A549 (cell line): Measurements from ENCODE around the gene PIGU. TPM values are rescaled to one million over a fixed set of nuclear protein-coding genes. Genes with fewer than 3 reads are reported as not detected.
"Not testable (repeated sequence)": the region's sequence is repeated elsewhere in the genome, so short reads cannot be mapped to it uniquely, and the experiment has no call there.

ENCODE experiments used
- ATAC-seq, 2 experiments: fragments of 200-7000 bp in 1 of 2; fragments of >200 bp in 1 of 2; cut with Nextera tagmentation in 1 of 2; cut with Tn5 transposase in 1 of 2; 3 replicates each; pipeline versions ENCODE4 v1.8.0 to v1.9.1; 2018 to 2020; ENCODE audit warnings: mild to moderate bottlenecking in 1 of 2, moderate library complexity in 1 of 2
- CTCF ChIA-PET: fragments of 300-600 bp; sonication (Branson Sonifier 250); formaldehyde crosslinking; extraction: SDS; loops from one replicate; lab custom pipeline; 2021; ENCODE audit warnings: antibody characterized with exemption, inconsistent platforms; lab: Yijun Ruan, JAX
- POLR2A ChIA-PET: fragments of 350-600 bp; formaldehyde crosslinking; extraction: SDS; loops from one replicate; lab custom pipeline; 2021; ENCODE audit warnings: antibody characterized with exemption, inconsistent platforms; lab: Yijun Ruan, JAX
- DNase-seq, 2 experiments: peaks; one replicate each; pipeline versions ENCODE4 v3.0.0 to v3.0.0-alpha.2; 2011 to 2016; ENCODE audit warnings: low read depth in 1 of 2, low spot score in 1 of 2
- FAIRE-seq: peaks from 2 replicates; lab custom pipeline; 2011; peaks lifted over from hg19 to GRCh38; lab: Jason Lieb, UNC
- H3K27ac ChIP-seq, 2 experiments: fragments of >200 bp; sonication (Bioruptor Twin); formaldehyde crosslinking; 3 replicates each; pipeline ENCODE4 v1.5.1; 2016 to 2017
- H3K4me1 ChIP-seq: fragments of >200 bp; sonication (Bioruptor Twin); formaldehyde crosslinking; 3 replicates; pipeline ENCODE4 v1.6.1; 2016
- H3K4me2 ChIP-seq: fragments of >200 bp; sonication (Bioruptor Twin); formaldehyde crosslinking; 3 replicates; pipeline ENCODE4 v1.6.1; 2016
- H3K4me3 ChIP-seq: fragments of >200 bp; sonication (Bioruptor Twin); formaldehyde crosslinking; 3 replicates; pipeline ENCODE4 v1.5.1; 2016
- H3K9me3 ChIP-seq: fragments of >200 bp; sonication (Bioruptor Twin); formaldehyde crosslinking; 3 replicates; pipeline ENCODE4 v1.6.1; 2016
- BHLHE40 ChIP-seq: IDR thresholded peaks from 2 replicates; pipeline ENCODE4 v1.6.1; 2012; ENCODE audit warnings: low read depth, low read length, inconsistent platforms
- EHF ChIP-seq: fragments of 250-450 bp; sonication (Bioruptor Pico); IDR thresholded peaks from 2 replicates; pipeline ENCODE4 v1.5.0; 2020; ENCODE audit warnings: mild to moderate bottlenecking
- ESRRA ChIP-seq: fragments of 150-350 bp; IDR thresholded peaks from 2 replicates; pipeline ENCODE4 v1.6.1; 2014; ENCODE audit warnings: mild to moderate bottlenecking, low read length, borderline replicate concordance
- HOXB5 ChIP-seq: fragments of 250-450 bp; sonication (Bioruptor Pico); IDR thresholded peaks from 2 replicates; pipeline ENCODE4 v1.5.0; 2020; ENCODE audit warnings: mild to moderate bottlenecking, moderate library complexity
- KDM1A ChIP-seq: fragments of 200-600 bp; sonication (generic); IDR thresholded peaks from 2 replicates; pipeline ENCODE4 v1.6.1; 2016; ENCODE audit warnings: low read depth, mild to moderate bottlenecking
- KDM5A ChIP-seq: fragments of 200-600 bp; sonication (generic); IDR thresholded peaks from 2 replicates; pipeline ENCODE4 v1.6.1; 2016; ENCODE audit warnings: antibody characterized with exemption, mild to moderate bottlenecking
- MAFK ChIP-seq: fragments of 450-650 bp; IDR thresholded peaks from 2 replicates; pipeline ENCODE4 v1.6.1; 2014; ENCODE audit not compliant: partially characterized antibody
- MAX ChIP-seq: IDR thresholded peaks from 2 replicates; pipeline ENCODE4 v1.6.1; 2012
- NPAS2 ChIP-seq: fragments of 250-450 bp; sonication (Bioruptor Pico); IDR thresholded peaks from 2 replicates; pipeline ENCODE4 v1.8.0; 2022; ENCODE audit warnings: mild to moderate bottlenecking, moderate library complexity, borderline replicate concordance
- RNF2 ChIP-seq: fragments of 200-600 bp; sonication (generic); IDR thresholded peaks from 2 replicates; pipeline ENCODE4 v1.6.1; 2016; ENCODE audit warnings: low read depth, mild to moderate bottlenecking, antibody characterized with exemption, moderate library complexity, borderline replicate concordance
- TFCP2L1 ChIP-seq: fragments of 250-450 bp; sonication (Bioruptor Pico); IDR thresholded peaks from 2 replicates; pipeline ENCODE4 v1.5.0; 2021; ENCODE audit warnings: mild to moderate bottlenecking
- ZSCAN20 ChIP-seq: fragments of 250-450 bp; sonication (Bioruptor Pico); IDR thresholded peaks from 2 replicates; pipeline ENCODE4 v1.8.0; 2022; ENCODE audit warnings: mild to moderate bottlenecking, moderate library complexity
- WGBS: methylation state at CpG from one replicate; pipeline ENCODE4 v1.1.6; 2017; ENCODE audit errors: missing lambda C conversion rate; 5-methylcytosine and 5-hydroxymethylcytosine counted together
- polyA plus RNA-seq, 4 experiments: library from polyadenylated mRNA; depleted of rRNA in 3 of 4; stranded (reverse); fragments of >200 nt; fragmentation: RNase III in 1 of 4; extraction: RNeasy Plus Mini Kit Qiagen cat#74134 plus additional on column Dnase treatment in 1 of 4; gene quantifications; 2 replicates in 3 of 4; 3 replicates in 1 of 4; pipeline ENCODE4 v1.2.3, GENCODE V29; 2011 to 2017
- TF ChIP-seq, protein P1 (sequence below): fragments of 150-350 bp; IDR thresholded peaks from 2 replicates; pipeline ENCODE4 v1.6.1; 2014; ENCODE audit warnings: low read depth, mild to moderate bottlenecking, low read length
- TF ChIP-seq, protein P2 (sequence below): fragments of 200-600 bp; sonication (generic); IDR thresholded peaks from 2 replicates; pipeline ENCODE4 v1.6.1; 2016; ENCODE audit warnings: antibody characterized with exemption, mild to moderate bottlenecking, moderate library complexity

PIGU gene
- polyA plus RNA-seq, 2 of the 4 experiments (the other 2 are of a cell fraction): 27.8 to 103 TPM

DNA sequence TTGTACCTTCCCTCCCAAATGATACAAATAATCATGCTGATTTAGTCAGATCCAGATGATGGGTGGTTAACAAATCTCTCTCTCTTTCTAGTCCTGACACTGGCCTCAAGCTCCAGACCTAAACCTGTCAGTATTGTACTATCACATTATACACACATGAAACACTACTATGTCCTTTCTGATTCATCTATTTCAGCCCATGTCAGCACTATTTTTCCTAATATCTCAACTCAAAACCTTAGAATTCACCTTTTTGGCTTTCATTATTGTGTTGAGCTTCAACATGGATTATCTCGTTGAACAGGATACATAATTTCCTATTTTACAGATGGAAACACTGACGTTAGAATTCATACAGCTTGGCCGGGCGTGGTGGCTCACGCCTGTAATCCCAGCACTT is 3.5 kb downstream of the PIGU start:
- Histone ChIP-seq H3K4me3 (no peak overlapping the region), H3K27ac (no peak overlapping the region), H3K9me3 (0 out of 3 replicates have a peak, but pooled peaks cover 4% of the 10 kb centered on the region), H3K4me1 (peaks cover 7% of the 10 kb centered on the region; the same call in 2 of the 3 replicates), H3K4me2 (no peak overlapping the region)
- FAIRE-seq (no peak), DNase-seq (no peak), ATAC-seq (no peak)
- POLR2A ChIA-PET: no interaction called here
- no peak for TF ChIP-seq KDM1A
- no peak for TF ChIP-seq ZSCAN20 (CRISPR knock-in tag)
- TF ChIP-seq, protein P1, sequence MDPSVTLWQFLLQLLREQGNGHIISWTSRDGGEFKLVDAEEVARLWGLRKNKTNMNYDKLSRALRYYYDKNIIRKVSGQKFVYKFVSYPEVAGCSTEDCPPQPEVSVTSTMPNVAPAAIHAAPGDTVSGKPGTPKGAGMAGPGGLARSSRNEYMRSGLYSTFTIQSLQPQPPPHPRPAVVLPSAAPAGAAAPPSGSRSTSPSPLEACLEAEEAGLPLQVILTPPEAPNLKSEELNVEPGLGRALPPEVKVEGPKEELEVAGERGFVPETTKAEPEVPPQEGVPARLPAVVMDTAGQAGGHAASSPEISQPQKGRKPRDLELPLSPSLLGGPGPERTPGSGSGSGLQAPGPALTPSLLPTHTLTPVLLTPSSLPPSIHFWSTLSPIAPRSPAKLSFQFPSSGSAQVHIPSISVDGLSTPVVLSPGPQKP: no peak
- TF ChIP-seq MAFK: peak; percentile 82
- WGBS: 95% methylated on average over 5 of the region's 5 CpGs
- CTCF ChIA-PET: interaction anchor here (1.4 to 1.9 kb wide), 2 partner anchors 11 to 35 kb away, joined by 4 to 5 read pairs; no protein-coding TSS in a partner anchor

DNA sequence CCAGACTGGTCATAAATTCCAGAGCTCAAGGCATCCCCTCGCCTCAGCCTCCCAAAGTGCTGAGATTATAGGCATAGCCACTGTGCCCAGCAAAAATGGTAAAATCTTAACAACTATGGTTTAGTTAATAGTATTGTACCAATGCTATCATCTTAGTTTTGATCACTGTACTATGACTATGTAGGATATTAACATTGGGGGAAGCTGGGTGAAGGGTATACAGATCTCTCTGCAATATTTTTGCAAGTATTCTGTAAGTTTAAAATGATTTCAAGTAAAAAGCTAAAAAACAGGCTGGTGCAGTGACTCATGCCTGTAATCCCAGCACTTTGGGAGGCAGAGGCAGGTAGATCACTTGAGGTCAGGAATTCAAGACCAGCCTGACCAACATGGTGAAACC is 7.8 kb downstream of the PIGU start:
- 89% methylated on average over 1 of the region's 1 CpG for WGBS
- ChIA-PET POLR2A (no interaction called here), CTCF (interaction anchor here (0.9 to 1.2 kb wide), 2 partner anchors 39 to 101 kb away, joined by 3 to 5 read pairs; no protein-coding TSS in a partner anchor)
- no peak overlapping the region for H3K4me2 ChIP-seq
- no peak for ATAC-seq
- H3K4me3 ChIP-seq: no peak overlapping the region
- no peak for DNase-seq
- TF ChIP-seq BHLHE40 (no peak), ESRRA (no peak), TFCP2L1 (CRISPR knock-in tag) (no peak), HOXB5 (no peak), MAX (no peak), KDM1A (no peak), RNF2 (no peak), NPAS2 (CRISPR knock-in tag) (no peak), KDM5A (no peak), EHF (CRISPR knock-in tag) (no peak)
- TF ChIP-seq, protein P2, sequence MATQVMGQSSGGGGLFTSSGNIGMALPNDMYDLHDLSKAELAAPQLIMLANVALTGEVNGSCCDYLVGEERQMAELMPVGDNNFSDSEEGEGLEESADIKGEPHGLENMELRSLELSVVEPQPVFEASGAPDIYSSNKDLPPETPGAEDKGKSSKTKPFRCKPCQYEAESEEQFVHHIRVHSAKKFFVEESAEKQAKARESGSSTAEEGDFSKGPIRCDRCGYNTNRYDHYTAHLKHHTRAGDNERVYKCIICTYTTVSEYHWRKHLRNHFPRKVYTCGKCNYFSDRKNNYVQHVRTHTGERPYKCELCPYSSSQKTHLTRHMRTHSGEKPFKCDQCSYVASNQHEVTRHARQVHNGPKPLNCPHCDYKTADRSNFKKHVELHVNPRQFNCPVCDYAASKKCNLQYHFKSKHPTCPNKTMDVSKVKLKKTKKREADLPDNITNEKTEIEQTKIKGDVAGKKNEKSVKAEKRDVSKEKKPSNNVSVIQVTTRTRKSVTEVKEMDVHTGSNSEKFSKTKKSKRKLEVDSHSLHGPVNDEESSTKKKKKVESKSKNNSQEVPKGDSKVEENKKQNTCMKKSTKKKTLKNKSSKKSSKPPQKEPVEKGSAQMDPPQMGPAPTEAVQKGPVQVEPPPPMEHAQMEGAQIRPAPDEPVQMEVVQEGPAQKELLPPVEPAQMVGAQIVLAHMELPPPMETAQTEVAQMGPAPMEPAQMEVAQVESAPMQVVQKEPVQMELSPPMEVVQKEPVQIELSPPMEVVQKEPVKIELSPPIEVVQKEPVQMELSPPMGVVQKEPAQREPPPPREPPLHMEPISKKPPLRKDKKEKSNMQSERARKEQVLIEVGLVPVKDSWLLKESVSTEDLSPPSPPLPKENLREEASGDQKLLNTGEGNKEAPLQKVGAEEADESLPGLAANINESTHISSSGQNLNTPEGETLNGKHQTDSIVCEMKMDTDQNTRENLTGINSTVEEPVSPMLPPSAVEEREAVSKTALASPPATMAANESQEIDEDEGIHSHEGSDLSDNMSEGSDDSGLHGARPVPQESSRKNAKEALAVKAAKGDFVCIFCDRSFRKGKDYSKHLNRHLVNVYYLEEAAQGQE: no peak
- no peaks in the 10 kb centered on the region for H3K4me1 ChIP-seq
- FAIRE-seq: no peak
- H3K27ac ChIP-seq: no peak overlapping the region
- H3K9me3 ChIP-seq: 0 out of 3 replicates have a peak, but pooled peaks cover 4% of the 10 kb centered on the region

- ATAC-seq, H3K4me2 ChIP-seq, H3K9me3 ChIP-seq, FAIRE-seq, H3K4me1 ChIP-seq, H3K27ac ChIP-seq, DNase-seq, H3K4me3 ChIP-seq: not testable (repeated sequence)
- ChIA-PET CTCF (interaction anchor here (0.6 to 1.4 kb wide), 3 partner anchors 12 to 49 kb away, joined by 3 read pairs; partner anchors contain the start of gene PIGU), POLR2A (interaction anchor here (1.1 kb wide), 1 partner anchor 12 kb away, joined by 4 read pairs; the partner anchor contains the start of gene PIGU)
- 95% methylated on average over 7 of the region's 7 CpGs for WGBS
Observed at GRCh38 chr20:34664751-34665150, 12.1 kb downstream of the PIGU start.
